Peyer's patch (tissue), 4 donors: Measurements from ENCODE around the gene WNT9A. TPM values are rescaled to one million over a fixed set of nuclear protein-coding genes. Genes with fewer than 3 reads are reported as not detected.

Experiments used
- DNase-seq, 3 donors: peaks; one replicate each; pipeline ENCODE4 v3.0.0-alpha.2; 2017 to 2019
- H3K27ac ChIP-seq, 4 donors: fragments of 200-600 bp; sonication (generic); one replicate each; pipeline ENCODE4 v1.5.1; 2016 to 2019
- H3K27me3 ChIP-seq, 2 donors: fragments of 200-600 bp; sonication (generic); one replicate each; pipeline ENCODE4 v1.5.1; 2019
- H3K36me3 ChIP-seq, 3 donors: fragments of 200-600 bp; sonication (generic); one replicate each; pipeline ENCODE4 v1.5.1; 2016 to 2019
- H3K4me1 ChIP-seq, 4 donors: fragments of 200-600 bp; sonication (generic); one replicate each; pipeline ENCODE4 v1.5.1; 2016 to 2019
- H3K4me3 ChIP-seq, 4 donors: fragments of 200-600 bp; sonication (generic); 1 replicate in 3 of 4; 2 replicates in 1 of 4; pipeline ENCODE4 v1.5.1; 2016 to 2019; ENCODE audit warnings: mild to moderate bottlenecking in 1 of 4
- H3K9me3 ChIP-seq, 4 donors: fragments of 200-600 bp; sonication (generic); one replicate each; pipeline ENCODE4 v1.5.1; 2016 to 2019; ENCODE audit warnings: mild to moderate bottlenecking in 1 of 4
- CTCF ChIP-seq, 6 experiments: fragments of 450-650 bp in 4 of 6; fragments of 200-600 bp in 2 of 6; sonication (generic) in 1 of 6; IDR thresholded peaks; one replicate each; pipeline ENCODE4 v1.5.1; 2017 to 2019; ENCODE audit warnings: antibody characterized with exemption in 6 of 6, mild to moderate bottlenecking in 3 of 6, moderate library complexity in 1 of 6
- POLR2A ChIP-seq, 2 donors: fragments of 450-650 bp; IDR thresholded peaks; one replicate each; pipeline ENCODE4 v1.5.1; 2017; ENCODE audit warnings: antibody characterized with exemption in 2 of 2, mild to moderate bottlenecking in 2 of 2, moderate library complexity in 2 of 2
- total RNA-seq, 4 donors: library from RNA; depleted of rRNA; stranded (reverse); fragments of >200 nt; gene quantifications; one replicate each; pipeline ENCODE4 v1.1.0, GENCODE V29; 2016

Gene WNT9A
- total RNA-seq, 4 donors from 2014 or later, result 0.83 to 3.5 (median 2.6) TPM

DNA sequence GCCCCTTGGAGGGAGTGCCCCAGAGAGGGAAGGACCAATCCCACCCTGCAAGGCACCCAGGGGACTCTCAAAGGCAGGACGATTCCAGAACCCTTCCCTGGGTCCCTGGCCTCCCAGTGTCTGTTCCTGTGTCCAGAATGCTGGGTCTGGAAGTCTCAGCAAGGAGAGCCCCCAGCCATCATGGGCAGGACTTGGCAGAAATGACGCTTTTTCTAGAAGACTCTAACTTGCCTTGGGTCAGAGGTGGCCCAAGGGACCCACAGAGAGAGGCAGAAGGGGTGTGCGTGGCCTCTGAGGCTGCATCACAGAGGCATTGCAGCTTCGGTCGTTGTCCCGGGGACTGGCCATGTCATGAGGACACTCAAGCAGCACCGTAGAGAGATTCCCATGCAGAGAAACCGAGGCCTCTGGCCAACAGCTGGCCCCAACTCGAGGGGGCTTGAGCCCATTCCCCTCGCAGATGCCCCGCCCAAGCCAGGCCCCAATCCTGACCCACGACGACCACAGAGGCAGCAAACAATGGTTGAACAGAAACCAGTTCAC, 57.8 kb downstream of the WNT9A start:
- Histone ChIP-seq H3K27ac (no peak overlapping the region), H3K4me3 (no peak overlapping the region), H3K9me3 (no peaks in the 10 kb centered on the region), H3K4me1 (peaks cover 0 to 16% (median 6%) of the 10 kb centered on the region in 4 donors), H3K27me3 (no peaks in the 10 kb centered on the region), H3K36me3 (no peaks in the 10 kb centered on the region)
- peak in 1 of 3 donors; percentile 38 for DNase-seq
- no peak for TF ChIP-seq CTCF (IDR thresholded peaks at IDR 0.05)
- TF ChIP-seq POLR2A (IDR thresholded peaks at IDR 0.05), result no peak

GRCh38 chr1:227889047-227889862, 58.5 kb downstream of the WNT9A start:
- peaks cover 0 to 16% (median 6%) of the 10 kb centered on the region in 4 donors for H3K4me1 ChIP-seq
- H3K4me3 ChIP-seq, result no peak overlapping the region
- DNase-seq, result peak in 2 of 3 donors; percentile 38 to 43
- no peaks in the 10 kb centered on the region for H3K9me3 ChIP-seq
- H3K36me3 ChIP-seq, result no peaks in the 10 kb centered on the region
- H3K27ac ChIP-seq, result no peak overlapping the region
- TF ChIP-seq POLR2A (IDR thresholded peaks at IDR 0.05) (no peak), CTCF (IDR thresholded peaks at IDR 0.05) (no peak)
- no peaks in the 10 kb centered on the region for H3K27me3 ChIP-seq

DNA sequence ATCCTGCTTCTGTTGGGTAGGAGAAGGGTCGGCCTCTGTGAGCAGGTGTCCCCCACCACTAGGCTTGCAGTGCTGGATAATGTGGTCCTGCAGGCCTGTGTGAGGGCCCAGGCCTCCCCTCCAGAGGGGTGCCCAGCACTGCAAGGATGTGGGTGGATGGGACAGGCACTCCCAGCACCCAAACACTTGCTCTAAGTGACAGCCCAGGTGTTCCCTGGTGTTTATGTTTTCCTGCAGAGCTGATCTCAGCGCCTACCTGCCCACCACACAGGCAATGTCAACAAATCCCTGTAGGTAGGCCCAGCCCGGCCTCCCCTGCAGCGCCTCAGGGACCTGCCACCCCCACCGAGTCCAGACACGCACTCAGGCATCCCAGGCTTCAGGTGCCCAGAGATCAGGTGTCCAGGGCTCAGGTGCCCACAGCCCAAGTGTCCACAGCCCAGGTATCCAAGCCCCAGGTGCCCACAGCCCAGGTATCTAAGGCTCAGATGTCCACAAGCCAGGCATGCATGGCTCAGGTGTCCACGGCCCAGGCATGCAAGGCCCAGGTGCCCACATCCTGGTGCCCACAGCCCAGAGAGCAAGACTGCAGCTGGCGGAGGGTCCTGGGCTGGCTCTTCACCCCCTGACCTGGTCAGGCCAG, 59.2 kb downstream of the WNT9A start:
- peak overlapping the region in 3 of 4 donors; percentile 71 to 93 (median 87) for H3K27ac ChIP-seq
- H3K9me3 ChIP-seq, result no peaks in the 10 kb centered on the region
- H3K27me3 ChIP-seq, result no peaks in the 10 kb centered on the region
- TF ChIP-seq CTCF (IDR thresholded peaks at IDR 0.05) (no peak), POLR2A (IDR thresholded peaks at IDR 0.05) (no peak)
- peak in 2 of 3 donors; percentile 39 to 45 for DNase-seq
- H3K36me3 ChIP-seq, result no peaks in the 10 kb centered on the region
- H3K4me3 ChIP-seq, result no peak overlapping the region
- H3K4me1 ChIP-seq, result peaks cover 0 to 16% (median 6%) of the 10 kb centered on the region in 4 donors

DNA sequence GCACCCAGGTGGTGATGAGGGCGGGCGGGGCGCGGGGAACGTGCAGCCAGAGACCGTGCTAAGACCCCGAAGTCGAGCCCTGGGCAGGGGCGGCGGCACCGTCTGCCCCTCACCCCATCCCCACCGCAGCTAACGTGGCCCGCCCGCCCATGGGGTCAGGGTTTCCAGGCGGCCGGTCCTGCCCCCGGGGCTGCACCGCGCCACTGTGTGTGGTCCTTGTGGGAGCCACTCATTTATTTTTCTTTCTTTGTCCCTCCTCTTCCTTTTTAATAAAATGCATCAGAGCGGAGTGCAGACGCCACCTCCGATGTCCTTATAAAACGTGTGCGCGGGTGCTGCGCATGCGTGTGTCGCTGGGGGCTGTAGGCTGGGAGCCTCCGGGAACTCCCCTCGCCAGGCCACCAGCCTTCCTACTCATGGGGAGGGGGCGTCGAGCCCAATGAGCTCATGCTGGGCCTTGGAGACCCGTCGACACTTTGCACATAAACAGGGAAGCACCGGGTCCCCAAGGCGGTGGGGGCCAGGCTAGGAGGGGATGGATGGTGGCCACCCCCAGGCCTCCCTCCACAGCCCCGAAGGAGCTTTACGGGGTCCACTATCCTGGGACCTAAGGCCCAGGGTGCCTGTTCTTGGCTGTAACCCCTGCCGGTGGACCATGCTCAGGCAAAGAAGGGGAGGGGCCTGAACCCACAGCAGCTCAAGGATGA, 59.9 kb downstream of the WNT9A start:
- H3K36me3 ChIP-seq, result no peaks in the 10 kb centered on the region
- TF ChIP-seq POLR2A (IDR thresholded peaks at IDR 0.05) (no peak), CTCF (IDR thresholded peaks at IDR 0.05) (no peak)
- no peaks in the 10 kb centered on the region for H3K27me3 ChIP-seq
- H3K4me1 ChIP-seq, result peaks cover 0 to 16% (median 6%) of the 10 kb centered on the region in 4 donors
- H3K27ac ChIP-seq, result peak overlapping the region; percentile 71 to 93 (median 84)
- peak overlapping the region; percentile 40 to 56 (median 46) for H3K4me3 ChIP-seq
- DNase-seq, result peak; percentile 26 to 76 (median 56)
- H3K9me3 ChIP-seq, result no peaks in the 10 kb centered on the region

- TF ChIP-seq CTCF (IDR thresholded peaks at IDR 0.05) (no peak), POLR2A (IDR thresholded peaks at IDR 0.05) (no peak)
- peak overlapping the region; percentile 71 to 93 (median 84) for H3K27ac ChIP-seq
Observed at GRCh38 chr1:227886993-227887696, 60.6 kb downstream of the WNT9A start.

More at GRCh38 chr1:227886993-227887696, 60.6 kb downstream of the WNT9A start:
- peak; percentile 42 to 73 (median 63) for DNase-seq
- Histone ChIP-seq H3K4me3 (peak overlapping the region; percentile 40 to 56 (median 46)), H3K9me3 (no peaks in the 10 kb centered on the region), H3K4me1 (peaks cover 0 to 16% (median 6%) of the 10 kb centered on the region in 4 donors), H3K27me3 (no peaks in the 10 kb centered on the region), H3K36me3 (no peaks in the 10 kb centered on the region)
